NB4 (cell line): Measurements from ENCODE around the gene PPP2R5D.

Experiments used
- POLR2A ChIP-seq: IDR thresholded peaks from 2 replicates; pipeline ENCODE4 v1.6.1; 2011; ENCODE audit warnings: mild to moderate bottlenecking; ENCODE audit not compliant: insufficient read length; ENCODE audit errors: extremely low read depth
- TF ChIP-seq, protein P1 (sequence below): IDR thresholded peaks from one replicate; pipeline ENCODE4 v1.5.1; 2012; ENCODE audit warnings: low read depth, low read length
- TF ChIP-seq, protein P2 (sequence below): IDR thresholded peaks from 2 replicates; pipeline ENCODE4 v1.6.1; 2011; ENCODE audit warnings: low read depth, low read length

- TF ChIP-seq, protein P1, sequence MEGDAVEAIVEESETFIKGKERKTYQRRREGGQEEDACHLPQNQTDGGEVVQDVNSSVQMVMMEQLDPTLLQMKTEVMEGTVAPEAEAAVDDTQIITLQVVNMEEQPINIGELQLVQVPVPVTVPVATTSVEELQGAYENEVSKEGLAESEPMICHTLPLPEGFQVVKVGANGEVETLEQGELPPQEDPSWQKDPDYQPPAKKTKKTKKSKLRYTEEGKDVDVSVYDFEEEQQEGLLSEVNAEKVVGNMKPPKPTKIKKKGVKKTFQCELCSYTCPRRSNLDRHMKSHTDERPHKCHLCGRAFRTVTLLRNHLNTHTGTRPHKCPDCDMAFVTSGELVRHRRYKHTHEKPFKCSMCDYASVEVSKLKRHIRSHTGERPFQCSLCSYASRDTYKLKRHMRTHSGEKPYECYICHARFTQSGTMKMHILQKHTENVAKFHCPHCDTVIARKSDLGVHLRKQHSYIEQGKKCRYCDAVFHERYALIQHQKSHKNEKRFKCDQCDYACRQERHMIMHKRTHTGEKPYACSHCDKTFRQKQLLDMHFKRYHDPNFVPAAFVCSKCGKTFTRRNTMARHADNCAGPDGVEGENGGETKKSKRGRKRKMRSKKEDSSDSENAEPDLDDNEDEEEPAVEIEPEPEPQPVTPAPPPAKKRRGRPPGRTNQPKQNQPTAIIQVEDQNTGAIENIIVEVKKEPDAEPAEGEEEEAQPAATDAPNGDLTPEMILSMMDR: no peak
- no peak for TF ChIP-seq POLR2A
- TF ChIP-seq, protein P2, sequence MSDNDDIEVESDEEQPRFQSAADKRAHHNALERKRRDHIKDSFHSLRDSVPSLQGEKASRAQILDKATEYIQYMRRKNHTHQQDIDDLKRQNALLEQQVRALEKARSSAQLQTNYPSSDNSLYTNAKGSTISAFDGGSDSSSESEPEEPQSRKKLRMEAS: no peak
These were observed 68.6 kb downstream of the PPP2R5D start for GRCh38 chr6:43052842-43053544.
